ENCODE data around the gene ARF1.

ARF1 gene

DNA sequence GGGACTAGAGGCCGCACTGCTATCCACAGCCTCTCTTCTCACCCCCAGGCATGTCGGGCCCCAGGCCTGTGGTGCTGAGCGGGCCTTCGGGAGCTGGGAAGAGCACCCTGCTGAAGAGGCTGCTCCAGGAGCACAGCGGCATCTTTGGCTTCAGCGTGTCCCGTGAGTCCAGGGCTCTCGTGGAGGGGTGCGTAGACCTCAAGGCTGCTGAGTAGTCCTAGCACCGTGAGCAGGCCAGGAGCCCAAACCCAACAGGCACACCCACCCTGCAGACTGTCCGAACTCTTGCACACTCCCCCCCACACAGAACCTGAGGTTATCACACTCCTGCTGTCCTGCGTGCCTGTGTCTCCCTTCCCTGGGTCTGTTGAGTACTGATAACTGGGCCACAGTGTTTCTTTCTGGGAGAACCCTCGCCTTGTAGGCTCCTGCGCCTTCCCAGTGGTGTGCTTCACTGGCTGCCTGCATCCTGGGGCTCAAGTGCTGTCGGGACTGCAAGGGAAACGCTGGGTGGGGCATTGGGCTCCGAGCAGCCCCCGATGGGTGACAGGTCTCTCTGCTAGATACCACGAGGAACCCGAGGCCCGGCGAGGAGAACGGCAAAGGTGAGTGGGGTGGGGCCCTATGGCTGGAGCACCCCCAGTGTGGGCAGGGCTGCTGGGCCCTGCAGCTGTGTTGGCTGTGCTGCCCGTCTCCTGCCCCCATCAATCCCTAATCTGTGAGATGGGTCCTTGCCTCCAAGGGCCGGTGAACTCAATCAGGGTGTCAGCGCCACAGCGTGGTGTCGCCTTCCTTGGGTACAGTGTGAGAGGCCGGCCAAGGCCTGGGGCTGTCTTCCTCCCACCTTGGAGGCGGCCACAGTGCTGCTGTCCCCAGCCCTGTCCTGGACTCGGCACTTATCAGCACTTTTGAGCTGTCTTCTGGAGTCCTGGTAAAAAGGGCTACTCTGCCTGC is 63.2 kb downstream of the ARF1 start:
- no peak overlapping the region for H3K4me2 ChIP-seq (ENCODE audit: low read depth, low read length, poor library complexity, severe bottlenecking)

DNA sequence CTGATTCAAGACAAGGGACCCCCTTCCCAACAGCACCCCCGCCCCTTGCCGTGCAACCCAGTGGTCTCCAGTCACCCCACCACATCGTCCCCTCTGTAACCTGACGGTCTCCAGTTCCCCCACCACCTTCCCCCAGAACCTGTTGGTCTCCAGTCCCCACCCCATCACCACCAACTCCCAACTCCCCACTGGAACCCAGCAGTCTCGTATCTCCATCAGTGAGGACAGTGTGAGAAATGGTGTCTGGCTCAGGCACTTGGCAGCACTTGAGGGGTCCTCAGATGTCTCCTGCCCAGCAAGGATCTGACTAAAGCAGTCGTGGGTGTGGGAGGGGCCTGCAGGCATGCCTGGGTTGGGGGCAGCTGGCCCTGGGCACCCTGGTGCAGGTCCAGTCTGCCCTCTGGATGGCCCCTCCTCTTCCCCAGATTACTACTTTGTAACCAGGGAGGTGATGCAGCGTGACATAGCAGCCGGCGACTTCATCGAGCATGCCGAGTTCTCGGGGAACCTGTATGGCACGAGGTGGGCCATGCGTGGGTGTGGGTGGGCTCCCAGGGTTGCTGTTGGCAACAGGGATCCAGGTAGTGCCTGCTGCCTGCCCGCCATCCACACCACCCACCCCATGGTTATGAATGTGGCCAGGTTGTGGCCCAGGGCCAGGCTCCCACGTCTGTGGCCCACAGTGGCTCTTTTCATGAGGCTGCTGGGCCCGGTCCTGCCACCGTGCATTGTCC is 64.1 kb downstream of the ARF1 start:
- Histone ChIP-seq H3K36me3 (ENCODE audit: low read length) (no peaks in the 10 kb centered on the region), H4K20me1 (ENCODE audit: low read depth, low read length) (no peaks in the 10 kb centered on the region; the same call in 1 of the 2 replicates), H3K9me3 (ENCODE audit: insufficient read depth, low read length) (no peaks in the 10 kb centered on the region), H3K27ac (ENCODE audit: low read depth, low read length) (no peak overlapping the region), H3K79me2 (ENCODE audit: insufficient read depth, low read length) (peaks cover 45% of the 10 kb centered on the region), H3K9ac (ENCODE audit: low read length) (no peak overlapping the region), H3K4me3 (ENCODE audit: insufficient read depth, low read length, poor library complexity, severe bottlenecking) (no peak overlapping the region), H3K4me2 (ENCODE audit: low read depth, low read length, poor library complexity, severe bottlenecking) (no peak overlapping the region), H3F3A (ENCODE audit: insufficient read depth) (no peaks in the 10 kb centered on the region), H2AFZ (ENCODE audit: low read depth, low read length, severe bottlenecking) (no peak overlapping the region), H3K9me2 (replicated peaks; ENCODE audit: insufficient read depth, low read length) (no peaks in the 10 kb centered on the region), H3K27me3 (ENCODE audit: low read length) (no peaks in the 10 kb centered on the region)
- no peak for TF ChIP-seq EZH2phosphoT487 (conservative IDR thresholded peaks at IDR 0.05; ENCODE audit: low read length)
- TF ChIP-seq, protein P1, sequence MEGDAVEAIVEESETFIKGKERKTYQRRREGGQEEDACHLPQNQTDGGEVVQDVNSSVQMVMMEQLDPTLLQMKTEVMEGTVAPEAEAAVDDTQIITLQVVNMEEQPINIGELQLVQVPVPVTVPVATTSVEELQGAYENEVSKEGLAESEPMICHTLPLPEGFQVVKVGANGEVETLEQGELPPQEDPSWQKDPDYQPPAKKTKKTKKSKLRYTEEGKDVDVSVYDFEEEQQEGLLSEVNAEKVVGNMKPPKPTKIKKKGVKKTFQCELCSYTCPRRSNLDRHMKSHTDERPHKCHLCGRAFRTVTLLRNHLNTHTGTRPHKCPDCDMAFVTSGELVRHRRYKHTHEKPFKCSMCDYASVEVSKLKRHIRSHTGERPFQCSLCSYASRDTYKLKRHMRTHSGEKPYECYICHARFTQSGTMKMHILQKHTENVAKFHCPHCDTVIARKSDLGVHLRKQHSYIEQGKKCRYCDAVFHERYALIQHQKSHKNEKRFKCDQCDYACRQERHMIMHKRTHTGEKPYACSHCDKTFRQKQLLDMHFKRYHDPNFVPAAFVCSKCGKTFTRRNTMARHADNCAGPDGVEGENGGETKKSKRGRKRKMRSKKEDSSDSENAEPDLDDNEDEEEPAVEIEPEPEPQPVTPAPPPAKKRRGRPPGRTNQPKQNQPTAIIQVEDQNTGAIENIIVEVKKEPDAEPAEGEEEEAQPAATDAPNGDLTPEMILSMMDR (IDR thresholded peaks at IDR 0.05; ENCODE audit: insufficient read depth, low read length, poor library complexity, severe bottlenecking), result no peak

More for the DNA sequence above, 63.2 kb downstream of the ARF1 start:
- no peaks in the 10 kb centered on the region for H3K27me3 ChIP-seq (ENCODE audit: low read length)
- H3K79me2 ChIP-seq (ENCODE audit: insufficient read depth, low read length), result peaks cover 53% of the 10 kb centered on the region
- H3F3A ChIP-seq (ENCODE audit: insufficient read depth), result no peaks in the 10 kb centered on the region
- H2AFZ ChIP-seq (ENCODE audit: low read depth, low read length, severe bottlenecking), result no peak overlapping the region
- no peak overlapping the region for H3K27ac ChIP-seq (ENCODE audit: low read depth, low read length)
- H3K9me3 ChIP-seq (ENCODE audit: insufficient read depth, low read length), result no peaks in the 10 kb centered on the region
- no peaks in the 10 kb centered on the region for H3K36me3 ChIP-seq (ENCODE audit: low read length)
- no peaks in the 10 kb centered on the region for H3K9me2 ChIP-seq (replicated peaks; ENCODE audit: insufficient read depth, low read length)
- H3K4me3 ChIP-seq (ENCODE audit: insufficient read depth, low read length, poor library complexity, severe bottlenecking), result no peak overlapping the region
- H3K9ac ChIP-seq (ENCODE audit: low read length), result no peak overlapping the region
- no peak for TF ChIP-seq EZH2phosphoT487 (conservative IDR thresholded peaks at IDR 0.05; ENCODE audit: low read length)
- TF ChIP-seq, protein P1 (IDR thresholded peaks at IDR 0.05; ENCODE audit: insufficient read depth, low read length, poor library complexity, severe bottlenecking), result no peak
- H4K20me1 ChIP-seq (ENCODE audit: low read depth, low read length), result no peaks in the 10 kb centered on the region; the same call in 1 of the 2 replicates

DNA sequence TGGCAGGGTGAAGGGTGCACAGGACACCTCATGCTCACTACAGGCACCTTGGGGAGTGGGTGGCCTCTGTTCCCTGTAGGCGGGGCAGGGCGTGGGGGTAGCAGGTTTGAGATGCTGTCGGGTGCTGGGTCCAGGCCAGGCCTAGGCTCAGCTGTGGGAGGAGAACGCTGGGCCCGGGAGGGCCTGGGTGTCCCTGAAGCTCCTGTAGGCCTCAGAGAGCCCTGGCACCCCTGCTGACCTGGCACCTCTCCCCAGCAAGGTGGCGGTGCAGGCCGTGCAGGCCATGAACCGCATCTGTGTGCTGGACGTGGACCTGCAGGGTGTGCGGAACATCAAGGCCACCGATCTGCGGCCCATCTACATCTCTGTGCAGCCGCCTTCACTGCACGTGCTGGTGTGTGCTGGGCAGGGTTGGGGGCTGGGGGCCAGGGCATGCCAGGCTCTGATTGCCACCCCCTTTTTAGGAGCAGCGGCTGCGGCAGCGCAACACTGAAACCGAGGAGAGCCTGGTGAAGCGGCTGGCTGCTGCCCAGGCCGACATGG is 64.7 kb downstream of the ARF1 start:
- no peaks in the 10 kb centered on the region for H3K27me3 ChIP-seq (ENCODE audit: low read length)
- no peak overlapping the region for H2AFZ ChIP-seq (ENCODE audit: low read depth, low read length, severe bottlenecking)
- no peak overlapping the region for H3K4me3 ChIP-seq (ENCODE audit: insufficient read depth, low read length, poor library complexity, severe bottlenecking)
- no peaks in the 10 kb centered on the region for H3K9me2 ChIP-seq (replicated peaks; ENCODE audit: insufficient read depth, low read length)
- H3K36me3 ChIP-seq (ENCODE audit: low read length), result no peaks in the 10 kb centered on the region
- no peaks in the 10 kb centered on the region for H3K9me3 ChIP-seq (ENCODE audit: insufficient read depth, low read length)
- peaks cover 38% of the 10 kb centered on the region for H3K79me2 ChIP-seq (ENCODE audit: insufficient read depth, low read length)
- H3K27ac ChIP-seq (ENCODE audit: low read depth, low read length), result no peak overlapping the region
- TF ChIP-seq EZH2phosphoT487 (conservative IDR thresholded peaks at IDR 0.05; ENCODE audit: low read length), result no peak
- TF ChIP-seq, protein P1 (IDR thresholded peaks at IDR 0.05; ENCODE audit: insufficient read depth, low read length, poor library complexity, severe bottlenecking), result no peak
- H3F3A ChIP-seq (ENCODE audit: insufficient read depth), result no peaks in the 10 kb centered on the region
- H3K4me2 ChIP-seq (ENCODE audit: low read depth, low read length, poor library complexity, severe bottlenecking), result no peak overlapping the region
- H4K20me1 ChIP-seq (ENCODE audit: low read depth, low read length), result no peaks in the 10 kb centered on the region; the same call in 1 of the 2 replicates
- no peak overlapping the region for H3K9ac ChIP-seq (ENCODE audit: low read length)

Measured in SU-DHL-6 (cell line).